ENCODE measurements around the gene TMEM263. TPM values are rescaled to one million over a fixed set of nuclear protein-coding genes. Genes with fewer than 3 reads are reported as not detected.

Gene TMEM263
- total RNA-seq, 1 experiment from 2014 or later, result 11.8 TPM

- WGBS (ENCODE audit: extremely low coverage, insufficient read length, low lambda C conversion rate), result no CpG with 5 or more reads among the region's 2 CpGs
- no peak overlapping the region for H3K56ac ChIP-seq (ENCODE audit: insufficient read length, low read depth, low read length)
- H3K27me3 ChIP-seq (ENCODE audit: insufficient read depth, low read length), result no peaks in the 10 kb centered on the region
- no peak overlapping the region for H2AFZ ChIP-seq (ENCODE audit: low read length)
- no peak overlapping the region for H4K5ac ChIP-seq (ENCODE audit: insufficient read length, low read depth, low read length)
- H3K36me3 Mint-ChIP-seq (ENCODE audit: insufficient read depth in 1 of 3, low read depth in 3 of 3), result peaks cover 1 to 7% (median 4%) of the 10 kb centered on the region in 3 experiments; a peak in 2 of 7 replicates
- H3K9me3 Mint-ChIP-seq, result no peaks in the 10 kb centered on the region
- no peaks in the 10 kb centered on the region for H3K79me2 ChIP-seq (ENCODE audit: insufficient read depth, low read length)
- H3K4me1 ChIP-seq (ENCODE audit: insufficient read depth, low read length), result no peaks in the 10 kb centered on the region
- H3K14ac ChIP-seq (ENCODE audit: insufficient read depth, low read length), result no peak overlapping the region
- no peak overlapping the region for H2AK5ac ChIP-seq (ENCODE audit: insufficient read length, low read length)
- no peak overlapping the region for H2BK20ac ChIP-seq (ENCODE audit: low read depth, low read length, poor library complexity, severe bottlenecking)
- TF ChIP-seq, protein P1, sequence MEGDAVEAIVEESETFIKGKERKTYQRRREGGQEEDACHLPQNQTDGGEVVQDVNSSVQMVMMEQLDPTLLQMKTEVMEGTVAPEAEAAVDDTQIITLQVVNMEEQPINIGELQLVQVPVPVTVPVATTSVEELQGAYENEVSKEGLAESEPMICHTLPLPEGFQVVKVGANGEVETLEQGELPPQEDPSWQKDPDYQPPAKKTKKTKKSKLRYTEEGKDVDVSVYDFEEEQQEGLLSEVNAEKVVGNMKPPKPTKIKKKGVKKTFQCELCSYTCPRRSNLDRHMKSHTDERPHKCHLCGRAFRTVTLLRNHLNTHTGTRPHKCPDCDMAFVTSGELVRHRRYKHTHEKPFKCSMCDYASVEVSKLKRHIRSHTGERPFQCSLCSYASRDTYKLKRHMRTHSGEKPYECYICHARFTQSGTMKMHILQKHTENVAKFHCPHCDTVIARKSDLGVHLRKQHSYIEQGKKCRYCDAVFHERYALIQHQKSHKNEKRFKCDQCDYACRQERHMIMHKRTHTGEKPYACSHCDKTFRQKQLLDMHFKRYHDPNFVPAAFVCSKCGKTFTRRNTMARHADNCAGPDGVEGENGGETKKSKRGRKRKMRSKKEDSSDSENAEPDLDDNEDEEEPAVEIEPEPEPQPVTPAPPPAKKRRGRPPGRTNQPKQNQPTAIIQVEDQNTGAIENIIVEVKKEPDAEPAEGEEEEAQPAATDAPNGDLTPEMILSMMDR (conservative IDR thresholded peaks at IDR 0.05), result no peak
- no peak overlapping the region for H3K4ac ChIP-seq (ENCODE audit: low read depth, low read length)
- H3K4me1 Mint-ChIP-seq, result no peaks in the 10 kb centered on the region
- H3K9me3 ChIP-seq (ENCODE audit: control insufficient read depth, low read depth, low read length), result no peaks in the 10 kb centered on the region
- H3K4me2 ChIP-seq (ENCODE audit: insufficient read depth, insufficient read length, low read length), result no peak overlapping the region
- H2BK5ac ChIP-seq (ENCODE audit: insufficient read length, low read length), result no peak overlapping the region
- H3K9ac ChIP-seq (ENCODE audit: extremely low read depth, insufficient read length, low read length), result no peak overlapping the region
- H3K18ac ChIP-seq (ENCODE audit: insufficient read length, low read depth, low read length), result no peak overlapping the region
- no peaks in the 10 kb centered on the region for H3K27me3 Mint-ChIP-seq (ENCODE audit: low read depth)
- no peak overlapping the region for H4K8ac ChIP-seq (replicated peaks; ENCODE audit: insufficient read length, low read depth, low read length)
- H4K20me1 ChIP-seq (ENCODE audit: control insufficient read depth, insufficient read depth, insufficient read length), result no peaks in the 10 kb centered on the region
- no peak overlapping the region for H3K4me3 Mint-ChIP-seq
- H3K79me1 ChIP-seq (ENCODE audit: insufficient read depth, low read depth, low read length, poor library complexity, severe bottlenecking), result no peaks in the 10 kb centered on the region
- no peak overlapping the region for H3K23ac ChIP-seq (ENCODE audit: insufficient read length, low read depth, low read length)
- no peak overlapping the region for H2BK120ac ChIP-seq (ENCODE audit: low read depth, low read length, poor library complexity, severe bottlenecking)
- no peak overlapping the region for H3K27ac Mint-ChIP-seq
- H4K91ac ChIP-seq (ENCODE audit: insufficient read length, low read depth, low read length), result no peak overlapping the region
- DNase-seq, result no peak
- no peak overlapping the region for H2BK15ac ChIP-seq (ENCODE audit: low read depth, low read length)
- H2BK12ac ChIP-seq (ENCODE audit: insufficient read length, low read depth, low read length), result no peak overlapping the region
- no peak overlapping the region for H3T11ph ChIP-seq (ENCODE audit: low read length)
- H3K23me2 ChIP-seq (ENCODE audit: insufficient read length, low read depth, low read length, poor library complexity, severe bottlenecking), result no peaks in the 10 kb centered on the region
- no peak overlapping the region for H3K27ac ChIP-seq (ENCODE audit: insufficient read length, low read depth, low read length)
Measured at GRCh38 chr12:107019546-107019945, 63.8 kb downstream of the TMEM263 start.

Other genes starting within 250 kb of the TMEM263 start
- 23.8 and 29.0 TPM in 2 replicates for gene RIC8B, start 181.2 kb upstream of the TMEM263 start, total RNA-seq (2021)
- 5.0 and 7.2 TPM in 2 replicates for gene MTERF2, start 31.2 kb downstream of the TMEM263 start, total RNA-seq (2021)
- 23.5 and 25.7 TPM in 2 replicates for gene CRY1, start 137.6 kb downstream of the TMEM263 start, total RNA-seq (2021)

All from H9 (cell line).